Vagina (tissue), 2 donors: ENCODE results near the gene BMPR1A.

ENCODE experiments used
- CTCF ChIP-seq, 3 experiments: fragments of 450-650 bp in 2 of 3; fragments of 200-600 bp in 1 of 3; sonication (generic) in 1 of 3; IDR thresholded peaks; one replicate each; pipeline ENCODE4 v1.5.1; 2017 to 2019; ENCODE audit warnings: antibody characterized with exemption in 3 of 3, mild to moderate bottlenecking in 2 of 3, moderate library complexity in 2 of 3
- POLR2A ChIP-seq, 2 donors: fragments of 450-650 bp; IDR thresholded peaks; one replicate each; pipeline ENCODE4 v1.6.1; 2017; ENCODE audit warnings: antibody characterized with exemption in 2 of 2, mild to moderate bottlenecking in 2 of 2, moderate library complexity in 2 of 2
- POLR2AphosphoS5 ChIP-seq, 2 donors: sonication (generic); formaldehyde crosslinking; IDR thresholded peaks; one replicate each; pipeline ENCODE4 v1.9.0; 2017; ENCODE audit warnings: antibody characterized with exemption in 2 of 2, mild to moderate bottlenecking in 2 of 2, low read depth in 1 of 2; ENCODE audit not compliant: insufficient read depth in 1 of 2

- TF ChIP-seq CTCF (IDR thresholded peaks at IDR 0.05) (no peak), POLR2A (IDR thresholded peaks at IDR 0.05) (no peak), POLR2AphosphoS5 (IDR thresholded peaks at IDR 0.05; ENCODE audit: insufficient read depth in 1 of 2, low read depth in 1 of 2) (no peak)
These were observed 8.4 kb upstream of the BMPR1A start for GRCh38 chr10:86747796-86748581.
